K562 (cell line): ENCODE results near the gene THAP8. TPM values are rescaled to one million over a fixed set of nuclear protein-coding genes. Genes with fewer than 3 reads are reported as not detected.

Experiments used
- BRD9 ChIP-seq: fragments of 450-650 bp; IDR thresholded peaks from 2 replicates; pipeline ENCODE4 v1.6.1; 2018; ENCODE audit warnings: low read depth; ENCODE audit not compliant: partially characterized antibody
- CREBBP ChIP-seq: IDR thresholded peaks from one replicate; pipeline ENCODE4 v1.6.1; 2012; ENCODE audit warnings: low read depth, mild to moderate bottlenecking, control low read depth, inconsistent platforms, low read length
- E2F6 ChIP-seq, 2 experiments: IDR thresholded peaks; 2 replicates each; pipeline ENCODE4 v1.6.1; 2011; ENCODE audit warnings: borderline replicate concordance in 1 of 2, control low read depth in 1 of 2, low read depth in 1 of 2, low read length in 1 of 2, mild to moderate bottlenecking in 1 of 2, mixed read lengths in 1 of 2, moderate library complexity in 1 of 2; ENCODE audit not compliant: insufficient read depth in 1 of 2, insufficient read length in 1 of 2, poor library complexity in 1 of 2, severe bottlenecking in 1 of 2; ENCODE audit errors: extremely low read depth in 1 of 2
- ESRRB ChIP-seq: fragments of 250-450 bp; sonication (Bioruptor Pico); IDR thresholded peaks from 2 replicates; pipeline ENCODE4 v1.5.0; 2020; ENCODE audit warnings: mild to moderate bottlenecking, moderate library complexity, borderline replicate concordance
- GABPA ChIP-seq: fragments of 200-800 bp; sonication (Bioruptor generic); conservative IDR thresholded peaks from 2 replicates; pipeline ENCODE4 v1.6.1; 2016; ENCODE audit warnings: low read depth, missing genetic modification characterization, missing compliant biosample characterization
- HLTF ChIP-seq: fragments of 450-650 bp; IDR thresholded peaks from 2 replicates; pipeline ENCODE4 v1.6.1; 2016
- ID3 ChIP-seq, 2 experiments: fragments of 250-450 bp in 1 of 2; fragments of 450-650 bp in 1 of 2; sonication (Bioruptor Pico) in 1 of 2; IDR thresholded peaks; 2 replicates each; pipeline versions ENCODE4 v1.6.1 to v1.8.0; 2016 to 2021; ENCODE audit warnings: mild to moderate bottlenecking in 2 of 2, moderate library complexity in 2 of 2, missing compliant biosample characterization in 1 of 2, missing genetic modification characterization in 1 of 2
- IFI16 ChIP-seq: fragments of 250-450 bp; sonication (Bioruptor Pico); IDR thresholded peaks from 2 replicates; pipeline ENCODE4 v2.1.2; 2022; ENCODE audit warnings: mild to moderate bottlenecking, inconsistent platforms
- KLF13 ChIP-seq: fragments of 450-650 bp; IDR thresholded peaks from 2 replicates; pipeline ENCODE4 v1.6.1; 2016; ENCODE audit warnings: missing genetic modification characterization, low read depth, mild to moderate bottlenecking, missing compliant biosample characterization, moderate library complexity, borderline replicate concordance
- NFIC ChIP-seq: fragments of 450-650 bp; IDR thresholded peaks from 2 replicates; pipeline ENCODE4 v1.6.1; 2017; ENCODE audit warnings: mild to moderate bottlenecking, inconsistent platforms
- PHF20 ChIP-seq: fragments of 450-650 bp; IDR thresholded peaks from 2 replicates; pipeline ENCODE4 v1.6.1; 2018; ENCODE audit not compliant: partially characterized antibody
- POLR3A ChIP-seq: IDR thresholded peaks from 2 replicates; pipeline ENCODE4 v1.6.1; 2011; ENCODE audit warnings: borderline replicate concordance, mild to moderate bottlenecking, moderate library complexity; ENCODE audit not compliant: insufficient read length, insufficient read depth; ENCODE audit errors: extremely low read depth
- RB1 ChIP-seq: fragments of 450-650 bp; IDR thresholded peaks from 2 replicates; pipeline ENCODE4 v1.6.1; 2017; ENCODE audit warnings: low read depth, mild to moderate bottlenecking
- SIX5 ChIP-seq, 2 experiments: IDR thresholded peaks; 2 replicates each; pipeline ENCODE4 v1.6.1; 2011; ENCODE audit warnings: low read length in 2 of 2, borderline replicate concordance in 1 of 2, low read depth in 1 of 2, mild to moderate bottlenecking in 1 of 2, moderate library complexity in 1 of 2; ENCODE audit not compliant: insufficient read depth in 1 of 2
- SMARCC2 ChIP-seq: fragments of 450-650 bp; IDR thresholded peaks from 2 replicates; pipeline ENCODE4 v1.6.1; 2017; ENCODE audit warnings: antibody characterized with exemption, moderate library complexity, mild to moderate bottlenecking, low read depth
- TCF15 ChIP-seq: fragments of 250-450 bp; sonication (Bioruptor Pico); IDR thresholded peaks from 2 replicates; pipeline ENCODE4 v1.8.0; 2022; ENCODE audit warnings: moderate library complexity, mild to moderate bottlenecking, inconsistent platforms
- TOE1 ChIP-seq, 2 experiments: fragments of 450-650 bp in 1 of 2; sonication (generic) in 1 of 2; formaldehyde crosslinking in 1 of 2; IDR thresholded peaks; 2 replicates each; pipeline versions ENCODE4 v1.7.1 to v1.8.0; 2016 to 2022; ENCODE audit warnings: borderline replicate concordance in 2 of 2, mild to moderate bottlenecking in 2 of 2, antibody characterized with exemption in 1 of 2, inconsistent platforms in 1 of 2, low read depth in 1 of 2, missing genetic modification reagents in 1 of 2, moderate library complexity in 1 of 2
- ZBTB7A ChIP-seq: IDR thresholded peaks from 2 replicates; pipeline ENCODE4 v1.6.1; 2011; ENCODE audit warnings: low read depth, mild to moderate bottlenecking, low read length, moderate library complexity, borderline replicate concordance; ENCODE audit not compliant: control insufficient read depth
- ZKSCAN1 ChIP-seq: fragments of 150-350 bp; IDR thresholded peaks from 2 replicates; pipeline ENCODE4 v1.6.1; 2016; ENCODE audit warnings: low read depth, low read length
- ZNF561 ChIP-seq: fragments of 450-650 bp; formaldehyde crosslinking; conservative IDR thresholded peaks from 2 replicates; pipeline ENCODE4 v1.4.0; 2020; ENCODE audit warnings: mild to moderate bottlenecking, moderate library complexity
- ZNF586 ChIP-seq: fragments of 450-650 bp; formaldehyde crosslinking; conservative IDR thresholded peaks from 2 replicates; pipeline ENCODE4 v1.4.0; 2020; ENCODE audit warnings: mild to moderate bottlenecking, moderate library complexity
- ZNF589 ChIP-seq: fragments of 200-800 bp; sonication (Bioruptor generic); IDR thresholded peaks from 2 replicates; pipeline ENCODE4 v1.6.1; 2016; ENCODE audit warnings: low read depth, missing genetic modification characterization, missing compliant biosample characterization
- polyA plus RNA-seq, 8 experiments: library from polyadenylated mRNA; depleted of rRNA in 4 of 8; stranded (reverse) in 5 of 8; unstranded in 3 of 8; fragments of >200 nt; fragmentation: Nextera tagmentation in 2 of 8; fragmentation: Illumina TruSeq in 1 of 8; extraction: Ambion mirVana in 2 of 8; extraction: Trizol in 1 of 8; gene quantifications; 2 replicates each; pipeline versions ENCODE4 v1.2.1 to v1.2.3, GENCODE V29; 2011 to 2014; ENCODE audit warnings: inconsistent platforms in 1 of 8, missing spikeins in 1 of 8
- total RNA-seq, 7 experiments: library from RNA; depleted of rRNA in 6 of 7; stranded (reverse); fragments of >200 nt in 6 of 7; fragmentation: Illumina TruSeq in 2 of 7; extraction: Trizol in 2 of 7; gene quantifications; 2 replicates each; pipeline versions ENCODE4 v1.2.1 to v1.2.3, GENCODE V29; 2011 to 2021; ENCODE audit warnings: low replicate concordance in 1 of 7

The THAP8 gene
- total and polyA plus RNA-seq, 9 of the 15 experiments (the other 6 are each of a cell fraction or from before 2014, with no cell fraction given): 0.11 to 2.0 (median 0.94) TPM

GRCh38 chr19:36054733-36055686 lies 925 bp upstream of the THAP8 start, which contains the start of gene WDR62 (continued):
- TF ChIP-seq PHF20 (no peak), SIX5 (IDR thresholded peaks at IDR 0.05; ENCODE audit: borderline replicate concordance in 1 of 2, insufficient read depth in 1 of 2, low read depth in 1 of 2, low read length in 2 of 2) (no peak), ZNF561 (CRISPR knock-in tag) (no peak), ZNF586 (CRISPR knock-in tag) (no peak), ESRRB (CRISPR knock-in tag) (no peak), HLTF (peak; percentile 34; the same call in 1 of the 2 replicates), ID3 (CRISPR knock-in tag; IDR thresholded peaks at IDR 0.05) (no peak), ID3 (tag; IDR thresholded peaks at IDR 0.05) (no peak), RB1 (peak; percentile 46; the same call in 1 of the 2 replicates), IFI16 (no peak), TOE1 (IDR thresholded peaks at IDR 0.05; ENCODE audit: borderline replicate concordance) (no peak), TOE1 (CRISPR knock-in tag; IDR thresholded peaks at IDR 0.05; ENCODE audit: borderline replicate concordance, low read depth) (no peak), TCF15 (CRISPR knock-in tag) (no peak), ZKSCAN1 (no peak), ZNF589 (CRISPR knock-in tag) (no peak), POLR3A (no peak), E2F6 (IDR thresholded peaks at IDR 0.05; ENCODE audit: borderline replicate concordance in 1 of 2, extremely low read depth in 1 of 2, insufficient read depth in 1 of 2, insufficient read length in 1 of 2, low read depth in 1 of 2, low read length in 1 of 2, poor library complexity in 1 of 2, severe bottlenecking in 1 of 2) (peak; percentile 91 to 98), KLF13 (tag) (no peak), BRD9 (no peak), ZBTB7A (no peak; the same call in 1 of the 2 replicates), CREBBP (no peak), GABPA (tag) (no peak), NFIC (0 out of 2 replicates have a peak, but pooled peaks have one; percentile 24), SMARCC2 (no peak)
